Suprapubic skin (tissue), 4 donors: ENCODE data around the gene POLE. TPM values are rescaled to one million over a fixed set of nuclear protein-coding genes. Genes with fewer than 3 reads are reported as not detected.

Experiments
- DNase-seq, 2 donors: peaks; one replicate each; pipeline ENCODE4 v3.0.0-alpha.2; 2019; ENCODE audit warnings: low spot score in 2 of 2
- H3K27ac ChIP-seq: fragments of 200-600 bp; sonication (generic); one replicate; pipeline ENCODE4 v1.5.1; 2019
- H3K27me3 ChIP-seq: fragments of 200-600 bp; sonication (generic); one replicate; pipeline ENCODE4 v1.5.1; 2019
- H3K36me3 ChIP-seq: fragments of 200-600 bp; sonication (generic); one replicate; pipeline ENCODE4 v1.5.1; 2019
- H3K4me1 ChIP-seq: fragments of 200-600 bp; sonication (generic); one replicate; pipeline ENCODE4 v1.5.1; 2019
- H3K4me3 ChIP-seq: fragments of 200-600 bp; sonication (generic); one replicate; pipeline ENCODE4 v1.5.1; 2019; ENCODE audit warnings: mild to moderate bottlenecking
- H3K9me3 ChIP-seq: fragments of 200-600 bp; sonication (generic); one replicate; pipeline ENCODE4 v1.5.1; 2019
- EP300 ChIP-seq: sonication (generic); formaldehyde crosslinking; IDR thresholded peaks from one replicate; pipeline ENCODE4 v1.6.1; 2017; ENCODE audit warnings: antibody characterized with exemption
- POLR2A ChIP-seq, 2 donors: fragments of 450-650 bp; IDR thresholded peaks; one replicate each; pipeline ENCODE4 v1.6.1; 2017; ENCODE audit warnings: antibody characterized with exemption in 2 of 2, mild to moderate bottlenecking in 2 of 2, moderate library complexity in 2 of 2
- POLR2AphosphoS5 ChIP-seq, 3 donors: sonication (generic); formaldehyde crosslinking; IDR thresholded peaks; one replicate each; pipeline ENCODE4 v1.6.1; 2017; ENCODE audit warnings: antibody characterized with exemption in 3 of 3
- WGBS: methylation state at CpG from one replicate; pipeline ENCODE4 v1.1.5; 2018; 5-methylcytosine and 5-hydroxymethylcytosine counted together
- total RNA-seq, 4 donors: library from RNA; depleted of rRNA; stranded (reverse); fragments of >200 nt; gene quantifications; one replicate each; pipeline ENCODE4 v1.1.0, GENCODE V29; 2016
- TF ChIP-seq, protein P1 (sequence below), 2 donors: fragments of 200-600 bp in 1 of 2; fragments of 450-650 bp in 1 of 2; sonication (generic) in 1 of 2; IDR thresholded peaks; one replicate each; pipeline ENCODE4 v1.5.1; 2016 to 2019; ENCODE audit warnings: antibody characterized with exemption in 2 of 2, mild to moderate bottlenecking in 1 of 2, moderate library complexity in 1 of 2

Gene POLE
- total RNA-seq, 4 donors from 2014 or later, result 34.1 to 130 (median 43.3) TPM

DNA sequence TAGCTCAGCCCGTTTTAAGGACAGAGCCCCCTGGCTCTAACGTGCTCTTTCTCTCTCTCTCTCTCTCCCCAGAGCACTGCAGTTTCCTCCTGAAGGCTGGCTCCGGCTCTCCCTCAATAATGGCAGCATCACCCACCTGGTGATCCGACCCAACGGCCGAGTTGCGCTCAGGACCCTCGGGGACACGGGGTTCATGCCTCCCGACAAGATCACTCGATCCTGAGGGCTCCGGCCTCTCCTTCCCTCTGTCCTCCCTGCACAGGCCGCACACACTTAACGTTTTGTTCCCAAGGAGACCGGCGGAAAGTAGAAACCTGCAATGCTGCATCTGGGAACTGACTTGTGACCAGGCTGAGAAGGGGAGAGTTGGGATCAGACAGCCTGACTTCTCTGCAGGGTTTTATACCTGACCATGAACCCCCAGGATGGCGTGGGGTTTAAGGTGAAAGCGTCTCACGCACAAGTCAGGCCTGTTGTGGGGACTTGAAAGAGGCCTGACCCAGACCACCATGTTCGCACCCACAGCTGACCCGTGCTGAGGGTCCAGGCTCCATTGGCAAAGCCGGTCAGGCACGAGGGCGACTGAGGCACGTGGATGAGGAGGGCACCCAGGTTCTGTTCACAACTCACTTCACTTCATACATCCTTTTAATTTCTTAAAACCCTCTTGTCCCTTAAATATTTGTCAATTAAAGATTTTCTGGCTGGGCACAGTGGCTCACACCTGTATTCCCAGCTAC lies 33.6 kb upstream of the POLE start:
- no peak for DNase-seq
- H3K27me3 ChIP-seq, result no peaks in the 10 kb centered on the region
- WGBS, result 95% methylated on average over 25 of the region's 25 CpGs
- H3K9me3 ChIP-seq, result no peaks in the 10 kb centered on the region
- H3K4me3 ChIP-seq, result no peak overlapping the region
- H3K36me3 ChIP-seq, result peaks cover 95% of the 10 kb centered on the region
- TF ChIP-seq, protein P1, sequence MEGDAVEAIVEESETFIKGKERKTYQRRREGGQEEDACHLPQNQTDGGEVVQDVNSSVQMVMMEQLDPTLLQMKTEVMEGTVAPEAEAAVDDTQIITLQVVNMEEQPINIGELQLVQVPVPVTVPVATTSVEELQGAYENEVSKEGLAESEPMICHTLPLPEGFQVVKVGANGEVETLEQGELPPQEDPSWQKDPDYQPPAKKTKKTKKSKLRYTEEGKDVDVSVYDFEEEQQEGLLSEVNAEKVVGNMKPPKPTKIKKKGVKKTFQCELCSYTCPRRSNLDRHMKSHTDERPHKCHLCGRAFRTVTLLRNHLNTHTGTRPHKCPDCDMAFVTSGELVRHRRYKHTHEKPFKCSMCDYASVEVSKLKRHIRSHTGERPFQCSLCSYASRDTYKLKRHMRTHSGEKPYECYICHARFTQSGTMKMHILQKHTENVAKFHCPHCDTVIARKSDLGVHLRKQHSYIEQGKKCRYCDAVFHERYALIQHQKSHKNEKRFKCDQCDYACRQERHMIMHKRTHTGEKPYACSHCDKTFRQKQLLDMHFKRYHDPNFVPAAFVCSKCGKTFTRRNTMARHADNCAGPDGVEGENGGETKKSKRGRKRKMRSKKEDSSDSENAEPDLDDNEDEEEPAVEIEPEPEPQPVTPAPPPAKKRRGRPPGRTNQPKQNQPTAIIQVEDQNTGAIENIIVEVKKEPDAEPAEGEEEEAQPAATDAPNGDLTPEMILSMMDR (IDR thresholded peaks at IDR 0.05), result no peak
- TF ChIP-seq POLR2A (IDR thresholded peaks at IDR 0.05) (no peak), EP300 (no peak), POLR2AphosphoS5 (IDR thresholded peaks at IDR 0.05) (no peak)
- H3K4me1 ChIP-seq, result no peaks in the 10 kb centered on the region
- no peak overlapping the region for H3K27ac ChIP-seq

DNA sequence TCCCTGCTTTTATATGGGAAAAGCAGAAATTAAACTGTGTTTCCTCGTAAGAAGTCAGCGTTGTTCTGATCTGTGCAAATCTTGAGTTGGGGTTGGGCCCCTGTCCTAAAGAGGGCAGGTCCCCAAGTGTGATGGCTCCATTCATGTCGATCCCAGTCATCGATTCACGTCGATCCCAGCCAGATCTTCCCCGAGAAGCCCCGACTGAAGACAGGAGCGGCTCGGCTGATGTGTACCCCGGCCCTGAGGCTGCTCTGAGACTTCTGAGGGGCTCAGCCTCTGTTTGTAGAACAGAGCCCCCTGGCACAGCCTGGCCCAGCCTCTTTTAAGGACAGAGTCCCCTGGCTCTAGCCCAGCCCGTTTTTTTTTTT lies 32.8 kb upstream of the POLE start:
- H3K4me1 ChIP-seq, result no peaks in the 10 kb centered on the region
- no peak overlapping the region for H3K27ac ChIP-seq
- H3K27me3 ChIP-seq, result no peaks in the 10 kb centered on the region
- no peak overlapping the region for H3K4me3 ChIP-seq
- TF ChIP-seq EP300, result no peak
- TF ChIP-seq POLR2A (IDR thresholded peaks at IDR 0.05), result no peak
- TF ChIP-seq POLR2AphosphoS5 (IDR thresholded peaks at IDR 0.05), result no peak
- TF ChIP-seq, protein P1 (IDR thresholded peaks at IDR 0.05), result no peak
- no peaks in the 10 kb centered on the region for H3K9me3 ChIP-seq
- H3K36me3 ChIP-seq, result peaks cover 95% of the 10 kb centered on the region
- DNase-seq, result no peak
- 94% methylated on average over 12 of the region's 12 CpGs for WGBS

DNA sequence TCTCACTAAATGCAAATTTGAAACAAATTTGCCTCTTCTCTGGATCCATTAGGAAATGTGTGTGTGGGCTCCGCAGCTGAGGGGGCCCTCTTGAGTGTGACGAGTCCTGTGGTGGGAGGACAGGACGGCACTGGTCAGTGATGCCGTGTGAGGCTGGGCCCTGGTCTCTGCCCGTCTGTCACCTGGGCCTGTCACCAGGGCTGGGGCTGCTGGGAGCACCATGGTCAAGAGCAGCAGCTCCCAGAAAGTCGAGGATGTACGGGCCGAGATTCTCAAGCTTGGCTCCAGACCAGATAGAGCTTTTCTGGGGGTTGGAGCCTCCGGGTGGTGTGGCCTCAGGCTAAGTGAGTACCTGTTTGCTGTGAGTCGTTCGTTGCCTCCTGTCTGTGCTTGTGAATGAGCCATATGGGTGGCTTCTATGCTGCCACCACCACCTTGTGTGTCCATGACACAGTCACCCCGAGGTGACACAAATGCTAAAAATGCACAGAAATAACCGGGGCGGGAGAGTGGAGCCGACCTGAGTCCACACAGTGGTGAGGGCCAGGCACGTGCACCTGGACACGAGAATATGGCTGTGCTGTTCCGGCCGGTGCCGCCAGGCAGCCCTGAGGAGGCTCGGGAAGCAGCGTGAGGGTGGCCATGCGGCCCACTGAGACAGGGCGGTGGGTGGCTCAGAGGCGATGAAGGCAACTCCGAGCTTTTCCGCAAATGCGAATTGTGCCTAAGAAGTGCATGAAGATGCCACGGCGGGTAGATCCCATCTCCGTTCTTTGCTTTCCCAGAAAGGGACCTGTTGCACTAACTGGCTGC lies 32.2 kb upstream of the POLE start:
- H3K36me3 ChIP-seq, result peaks cover 95% of the 10 kb centered on the region
- H3K4me1 ChIP-seq, result no peaks in the 10 kb centered on the region
- H3K27ac ChIP-seq, result no peak overlapping the region
- no peak overlapping the region for H3K4me3 ChIP-seq
- H3K27me3 ChIP-seq, result no peaks in the 10 kb centered on the region
- 95% methylated on average over 22 of the region's 31 CpGs for WGBS
- no peak for DNase-seq
- TF ChIP-seq EP300, result no peak
- TF ChIP-seq, protein P1 (IDR thresholded peaks at IDR 0.05), result no peak
- no peaks in the 10 kb centered on the region for H3K9me3 ChIP-seq

DNA sequence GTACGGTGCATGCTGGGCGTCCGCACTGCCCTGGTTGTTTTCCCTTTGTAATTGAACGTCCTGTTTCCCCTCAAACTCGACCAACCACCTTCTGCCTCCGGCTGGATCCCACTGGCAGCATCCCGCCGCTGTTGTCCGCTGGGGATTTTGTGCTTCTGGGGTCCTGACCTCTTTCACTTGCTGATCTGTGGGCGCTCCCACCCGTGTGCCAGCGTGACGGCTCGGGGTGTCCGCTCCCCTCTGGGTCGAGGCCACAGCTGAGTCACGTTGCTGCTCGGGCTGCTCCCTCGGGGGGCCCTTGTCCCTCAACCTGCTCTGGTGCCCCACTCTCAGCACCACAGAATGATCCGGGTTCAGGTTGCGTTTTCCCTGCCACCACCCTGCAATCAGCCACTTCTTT lies 31.5 kb upstream of the POLE start:
- no peaks in the 10 kb centered on the region for H3K9me3 ChIP-seq
- DNase-seq, result no peak
- no peaks in the 10 kb centered on the region for H3K27me3 ChIP-seq
- no peaks in the 10 kb centered on the region for H3K4me1 ChIP-seq
- H3K27ac ChIP-seq, result no peak overlapping the region
- peaks cover 89% of the 10 kb centered on the region for H3K36me3 ChIP-seq
- TF ChIP-seq, protein P1 (IDR thresholded peaks at IDR 0.05), result no peak
- TF ChIP-seq EP300 (no peak), POLR2A (IDR thresholded peaks at IDR 0.05) (no peak), POLR2AphosphoS5 (IDR thresholded peaks at IDR 0.05) (no peak)
- WGBS, result 91% methylated on average over 17 of the region's 21 CpGs
- H3K4me3 ChIP-seq, result no peak overlapping the region
